ENCODE data around the gene SCN1B. TPM values are rescaled to one million over a fixed set of nuclear protein-coding genes. Genes with fewer than 3 reads are reported as not detected.
"Not testable (repeated sequence)": the region's sequence is repeated elsewhere in the genome, so short reads cannot be mapped to it uniquely, and the experiment has no call there.

The SCN1B gene
- total and polyA plus RNA-seq, 5 donors from 2014 or later: 0.08 to 2.0 (median 0.17) TPM; not detected in 1

GRCh38 chr19:35049456-35049855 is 19.2 kb downstream of the SCN1B start:
- Mint-ChIP-seq H3K36me3 (no peaks in the 10 kb centered on the region), H3K27me3 (peaks cover 2% of the 10 kb centered on the region), H3K4me1 (peaks cover 0 to 15% (median 10%) of the 10 kb centered on the region in 4 donors), H3K4me3 (no peak overlapping the region), H3K9me3 (peaks cover 0 to 2% (median 0%) of the 10 kb centered on the region in 7 donors), H3K27ac (no peak overlapping the region)
- Histone ChIP-seq H3K36me3 (ENCODE audit: control insufficient read depth, insufficient read depth, low read length) (no peaks in the 10 kb centered on the region), H3K4me3 (ENCODE audit: low read depth, low read length) (no peak overlapping the region), H3K4me1 (ENCODE audit: control insufficient read depth, insufficient read depth, low read length, poor library complexity, severe bottlenecking) (peaks cover 4% of the 10 kb centered on the region), H3K9me3 (ENCODE audit: control insufficient read depth in 2 of 2, low read length in 2 of 2) (no peaks in the 10 kb centered on the region), H3K27ac (ENCODE audit: insufficient read depth, low read length, poor library complexity, severe bottlenecking) (no peak overlapping the region), H3K27me3 (ENCODE audit: control insufficient read depth, insufficient read depth, low read length) (no peaks in the 10 kb centered on the region)
- ATAC-seq (ENCODE audit: low read depth in 2 of 2): no peak
- DNase-seq: no peak

DNA sequence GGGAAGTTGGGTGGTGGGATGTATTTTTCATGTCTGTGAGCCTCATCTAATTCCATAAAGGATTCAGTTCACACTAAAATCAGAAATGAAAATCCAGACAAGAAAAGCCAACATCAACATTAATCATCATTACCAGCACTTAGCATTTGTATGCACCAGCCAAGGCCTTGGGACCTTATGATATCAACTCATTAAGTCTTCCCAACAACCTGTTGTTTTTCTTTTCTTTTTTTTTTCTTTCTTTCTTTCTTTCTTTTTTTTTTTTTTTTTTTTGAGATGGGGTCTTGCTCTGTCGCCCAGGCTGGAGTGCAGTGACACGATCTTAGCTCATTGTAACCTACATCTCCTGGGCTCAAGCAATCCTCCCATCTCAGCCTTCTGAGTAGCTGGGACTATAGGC is 20.4 kb downstream of the SCN1B start:
- H3K27ac ChIP-seq (ENCODE audit: insufficient read depth, low read length, poor library complexity, severe bottlenecking); H3K36me3 ChIP-seq (ENCODE audit: control insufficient read depth, insufficient read depth, low read length); H3K4me3 ChIP-seq (ENCODE audit: low read depth, low read length); H3K4me1 ChIP-seq (ENCODE audit: control insufficient read depth, insufficient read depth, low read length, poor library complexity, severe bottlenecking); DNase-seq; H3K4me1 Mint-ChIP-seq; H3K4me3 Mint-ChIP-seq; H3K27me3 ChIP-seq (ENCODE audit: control insufficient read depth, insufficient read depth, low read length); H3K27me3 Mint-ChIP-seq; H3K27ac Mint-ChIP-seq; H3K9me3 ChIP-seq (ENCODE audit: control insufficient read depth in 2 of 2, low read length in 2 of 2); H3K9me3 Mint-ChIP-seq; ATAC-seq (ENCODE audit: low read depth in 2 of 2); H3K36me3 Mint-ChIP-seq: not testable (repeated sequence)

- H3K36me3 Mint-ChIP-seq; H3K36me3 ChIP-seq (ENCODE audit: control insufficient read depth, insufficient read depth, low read length); H3K27me3 Mint-ChIP-seq; H3K27ac ChIP-seq (ENCODE audit: insufficient read depth, low read length, poor library complexity, severe bottlenecking); H3K27me3 ChIP-seq (ENCODE audit: control insufficient read depth, insufficient read depth, low read length); H3K4me3 Mint-ChIP-seq; H3K9me3 ChIP-seq (ENCODE audit: control insufficient read depth in 2 of 2, low read length in 2 of 2); ATAC-seq (ENCODE audit: low read depth in 2 of 2); DNase-seq; H3K9me3 Mint-ChIP-seq; H3K27ac Mint-ChIP-seq; H3K4me1 ChIP-seq (ENCODE audit: control insufficient read depth, insufficient read depth, low read length, poor library complexity, severe bottlenecking); H3K4me1 Mint-ChIP-seq; H3K4me3 ChIP-seq (ENCODE audit: low read depth, low read length): not testable (repeated sequence)
These were observed 21.0 kb downstream of the SCN1B start for GRCh38 chr19:35051268-35051667.

DNA sequence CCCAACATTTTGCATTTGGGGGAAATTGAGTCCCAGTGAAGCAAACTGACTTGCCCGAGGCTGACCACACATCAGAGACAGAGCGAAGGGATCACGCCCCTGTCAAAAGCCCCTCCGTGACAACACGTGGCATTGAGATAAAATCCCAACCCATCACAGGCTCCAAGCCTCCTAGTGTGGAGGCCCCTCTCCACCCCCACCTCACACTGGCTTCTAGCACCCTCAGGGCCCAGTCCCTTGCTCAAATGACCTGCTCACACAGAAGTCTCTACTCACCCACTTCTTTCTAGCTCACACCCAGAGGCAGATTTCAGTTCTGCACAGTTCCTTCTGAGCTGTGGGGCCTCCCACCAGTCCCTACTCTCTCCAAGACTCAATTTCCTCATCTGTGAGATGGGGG is 21.5 kb downstream of the SCN1B start:
- DNase-seq (no peak), ATAC-seq (ENCODE audit: low read depth in 2 of 2) (no peak)
- Histone ChIP-seq H3K9me3 (ENCODE audit: control insufficient read depth in 2 of 2, low read length in 2 of 2) (no peaks in the 10 kb centered on the region), H3K4me3 (ENCODE audit: low read depth, low read length) (no peak overlapping the region), H3K27me3 (ENCODE audit: control insufficient read depth, insufficient read depth, low read length) (no peaks in the 10 kb centered on the region), H3K27ac (ENCODE audit: insufficient read depth, low read length, poor library complexity, severe bottlenecking) (no peak overlapping the region), H3K4me1 (ENCODE audit: control insufficient read depth, insufficient read depth, low read length, poor library complexity, severe bottlenecking) (no peaks in the 10 kb centered on the region), H3K36me3 (ENCODE audit: control insufficient read depth, insufficient read depth, low read length) (no peaks in the 10 kb centered on the region)
- Mint-ChIP-seq H3K36me3 (no peaks in the 10 kb centered on the region), H3K27ac (peak overlapping the region in 1 of 3 donors; percentile 20), H3K27me3 (peaks cover 4% of the 10 kb centered on the region), H3K4me1 (peaks cover 0 to 2% (median under 1%) of the 10 kb centered on the region in 4 donors), H3K9me3 (peaks cover 0 to 2% (median 0%) of the 10 kb centered on the region in 7 donors), H3K4me3 (no peak overlapping the region)

GRCh38 chr19:35052599-35053190 is 22.4 kb downstream of the SCN1B start:
- H3K27ac ChIP-seq (ENCODE audit: insufficient read depth, low read length, poor library complexity, severe bottlenecking): no peak overlapping the region
- H3K4me3 Mint-ChIP-seq: no peak overlapping the region
- no peaks in the 10 kb centered on the region for H3K9me3 ChIP-seq (ENCODE audit: control insufficient read depth in 2 of 2, low read length in 2 of 2)
- H3K36me3 Mint-ChIP-seq: no peaks in the 10 kb centered on the region
- H3K4me1 Mint-ChIP-seq: peaks cover 0 to 2% (median under 1%) of the 10 kb centered on the region in 4 donors
- H3K27me3 ChIP-seq (ENCODE audit: control insufficient read depth, insufficient read depth, low read length): no peaks in the 10 kb centered on the region
- H3K4me3 ChIP-seq (ENCODE audit: low read depth, low read length): no peak overlapping the region
- ATAC-seq (ENCODE audit: low read depth in 2 of 2): no peak
- peaks cover 0 to 2% (median 0%) of the 10 kb centered on the region in 7 donors for H3K9me3 Mint-ChIP-seq
- no peaks in the 10 kb centered on the region for H3K4me1 ChIP-seq (ENCODE audit: control insufficient read depth, insufficient read depth, low read length, poor library complexity, severe bottlenecking)
- peaks cover 8% of the 10 kb centered on the region for H3K27me3 Mint-ChIP-seq
- no peaks in the 10 kb centered on the region for H3K36me3 ChIP-seq (ENCODE audit: control insufficient read depth, insufficient read depth, low read length)
- no peak for DNase-seq
- peak overlapping the region in 1 of 3 donors; percentile 52 for H3K27ac Mint-ChIP-seq

DNA sequence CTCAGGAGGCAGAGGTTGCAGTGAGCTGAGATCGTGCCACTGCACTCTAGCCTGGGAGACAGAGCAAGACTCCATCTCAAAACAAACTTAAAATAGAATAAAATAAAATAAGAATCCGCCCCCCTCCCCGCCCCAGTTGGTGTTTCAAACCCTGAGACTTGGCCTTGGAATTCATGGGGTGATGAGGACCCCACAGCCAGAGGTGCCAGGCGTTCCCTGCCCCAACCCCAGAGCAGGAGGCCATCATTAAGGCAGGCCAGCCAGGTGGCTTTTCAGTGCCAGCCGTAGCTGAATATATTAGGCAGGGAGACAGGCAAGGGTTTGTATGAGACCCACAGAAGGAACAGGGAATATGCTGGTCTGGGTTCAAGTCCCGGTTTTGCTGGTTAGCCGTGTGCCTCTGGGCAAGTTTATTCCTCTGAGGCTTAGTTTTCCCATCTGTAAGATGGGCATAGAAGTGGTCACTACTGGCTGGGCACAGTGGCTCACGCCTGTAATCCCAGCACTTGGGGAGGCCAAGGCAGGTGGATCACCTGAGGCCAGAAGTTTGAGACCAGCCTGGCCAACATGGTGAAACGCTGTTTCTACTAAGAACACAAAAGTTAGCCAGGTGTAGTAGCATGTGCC is 23.5 kb downstream of the SCN1B start:
- Histone ChIP-seq H3K27me3 (ENCODE audit: control insufficient read depth, insufficient read depth, low read length) (no peaks in the 10 kb centered on the region), H3K36me3 (ENCODE audit: control insufficient read depth, insufficient read depth, low read length) (no peaks in the 10 kb centered on the region), H3K9me3 (ENCODE audit: control insufficient read depth in 2 of 2, low read length in 2 of 2) (no peaks in the 10 kb centered on the region), H3K4me1 (ENCODE audit: control insufficient read depth, insufficient read depth, low read length, poor library complexity, severe bottlenecking) (no peaks in the 10 kb centered on the region), H3K27ac (ENCODE audit: insufficient read depth, low read length, poor library complexity, severe bottlenecking) (no peak overlapping the region), H3K4me3 (ENCODE audit: low read depth, low read length) (no peak overlapping the region)
- peaks cover 8% of the 10 kb centered on the region for H3K27me3 Mint-ChIP-seq
- DNase-seq (no peak), ATAC-seq (ENCODE audit: low read depth in 2 of 2) (no peak)
- H3K27ac Mint-ChIP-seq: no peak overlapping the region
- peaks cover 0 to 2% (median 0%) of the 10 kb centered on the region in 4 donors for H3K4me1 Mint-ChIP-seq
- H3K36me3 Mint-ChIP-seq: no peaks in the 10 kb centered on the region
- H3K4me3 Mint-ChIP-seq: no peak overlapping the region
- H3K9me3 Mint-ChIP-seq: no peaks in the 10 kb centered on the region

- Mint-ChIP-seq H3K9me3 (no peaks in the 10 kb centered on the region), H3K27ac (no peak overlapping the region), H3K4me1 (peaks cover 0 to 2% (median 0%) of the 10 kb centered on the region in 4 donors), H3K27me3 (peaks cover 8% of the 10 kb centered on the region), H3K4me3 (no peak overlapping the region), H3K36me3 (no peaks in the 10 kb centered on the region)
- Histone ChIP-seq H3K9me3 (ENCODE audit: control insufficient read depth in 2 of 2, low read length in 2 of 2) (no peaks in the 10 kb centered on the region), H3K27ac (ENCODE audit: insufficient read depth, low read length, poor library complexity, severe bottlenecking) (no peak overlapping the region), H3K27me3 (ENCODE audit: control insufficient read depth, insufficient read depth, low read length) (no peaks in the 10 kb centered on the region), H3K4me1 (ENCODE audit: control insufficient read depth, insufficient read depth, low read length, poor library complexity, severe bottlenecking) (no peaks in the 10 kb centered on the region), H3K4me3 (ENCODE audit: low read depth, low read length) (no peak overlapping the region), H3K36me3 (ENCODE audit: control insufficient read depth, insufficient read depth, low read length) (no peaks in the 10 kb centered on the region)
- ATAC-seq (ENCODE audit: low read depth in 2 of 2) (no peak), DNase-seq (no peak)
These were observed 24.4 kb downstream of the SCN1B start for GRCh38 chr19:35054626-35055025.

DNA sequence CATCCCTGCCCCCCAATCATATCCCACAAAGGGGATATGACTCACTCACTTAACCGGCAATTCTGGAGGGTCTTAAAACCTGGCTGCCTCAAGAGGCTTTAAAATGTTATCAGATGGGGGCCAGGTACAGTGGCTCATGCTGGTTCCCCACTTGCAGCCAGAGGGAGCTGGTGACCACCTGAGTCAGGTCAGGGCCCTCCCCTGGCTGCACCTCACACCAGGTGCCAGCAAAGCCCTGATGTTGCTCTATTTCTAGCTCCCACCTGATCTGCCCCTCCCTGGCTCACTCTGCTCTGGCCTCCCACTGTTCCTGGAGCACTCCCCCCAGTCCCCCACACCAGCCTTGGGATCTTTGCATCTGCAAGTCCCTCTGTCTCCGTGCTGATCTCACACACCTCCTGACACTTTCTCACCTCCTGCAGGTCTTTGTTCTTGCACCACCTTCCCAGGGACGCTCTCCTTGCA is 25.5 kb downstream of the SCN1B start:
- H3K27ac ChIP-seq (ENCODE audit: insufficient read depth, low read length, poor library complexity, severe bottlenecking): no peak overlapping the region
- DNase-seq (peak in 1 of 3 donors; percentile 18), ATAC-seq (ENCODE audit: low read depth in 2 of 2) (peak in 1 of 2 donors; percentile 53)
- no peaks in the 10 kb centered on the region for H3K36me3 ChIP-seq (ENCODE audit: control insufficient read depth, insufficient read depth, low read length)
- no peaks in the 10 kb centered on the region for H3K4me1 ChIP-seq (ENCODE audit: control insufficient read depth, insufficient read depth, low read length, poor library complexity, severe bottlenecking)
- H3K27me3 Mint-ChIP-seq: peaks cover 8% of the 10 kb centered on the region
- H3K36me3 Mint-ChIP-seq: no peaks in the 10 kb centered on the region
- H3K4me1 Mint-ChIP-seq: peaks cover 0 to 2% (median 0%) of the 10 kb centered on the region in 4 donors
- no peaks in the 10 kb centered on the region for H3K9me3 ChIP-seq (ENCODE audit: control insufficient read depth in 2 of 2, low read length in 2 of 2)
- no peaks in the 10 kb centered on the region for H3K27me3 ChIP-seq (ENCODE audit: control insufficient read depth, insufficient read depth, low read length)
- no peak overlapping the region for H3K27ac Mint-ChIP-seq
- H3K9me3 Mint-ChIP-seq: no peaks in the 10 kb centered on the region
- no peak overlapping the region for H3K4me3 ChIP-seq (ENCODE audit: low read depth, low read length)
- H3K4me3 Mint-ChIP-seq: no peak overlapping the region

All from CD4-positive, CD25-positive, alpha-beta regulatory T cell (primary cell).